HT1080 (cell line): ENCODE data around the gene ANKHD1. TPM values are rescaled to one million over a fixed set of nuclear protein-coding genes. Genes with fewer than 3 reads are reported as not detected.

Experiments
- DNase-seq: peaks from one replicate; pipeline ENCODE4 v3.0.0-alpha.2; 2015; ENCODE audit warnings: low read depth
- small RNA-seq: library from RNA; depleted of rRNA; stranded (forward); fragments of <200 nt; gene quantifications from one replicate; pipeline ENCODE3, GENCODE V24; 2014
- total RNA-seq: library from RNA; depleted of rRNA; stranded (reverse); fragments of >200 nt; shearing (Covaris generic); gene quantifications from 2 replicates; pipeline ENCODE4 v1.2.3, GENCODE V29; 2014; rRNA removed

The ANKHD1 gene
- total RNA-seq, 1 experiment from 2014 or later, result 25.2 TPM

- no peak for DNase-seq
Measured at GRCh38 chr5:140588311-140589070, 186.9 kb downstream of the ANKHD1 start.

Small RNA genes within 50 kb of the gene (small RNA-seq; reads per million reads assigned to genes)
- gene RF00279, result 0.64 reads per million, percentile 62 among the genes with 10 or more reads in this experiment
- gene RF00443, result not detected
- not detected for gene RNU4-14P

Other genes with a start within 250 kb of the ANKHD1 start
- 34.9 and 40.3 TPM in 2 replicates for gene CYSTM1, start 226.6 kb upstream of the ANKHD1 start, total RNA-seq
- gene PFDN1, start 98.7 kb upstream of the ANKHD1 start, total RNA-seq, result 114 and 149 TPM in 2 replicates
- 55.7 and 61.2 TPM in 2 replicates for gene HBEGF, start 55.2 kb upstream of the ANKHD1 start, total RNA-seq
- gene SLC4A9, start 41.6 kb upstream of the ANKHD1 start, total RNA-seq, result not detected in 2 replicates
- 0.80 TPM in 1 of 2 replicates, not detected in the other for gene EIF4EBP3, start 145.8 kb downstream of the ANKHD1 start, total RNA-seq
- 54.4 and 56.8 TPM in 2 replicates for gene SRA1, start 155.6 kb downstream of the ANKHD1 start, total RNA-seq
- 5.0 and 5.3 TPM in 2 replicates for gene APBB3, start 162.8 kb downstream of the ANKHD1 start, total RNA-seq
- 24.9 and 36.9 TPM in 2 replicates for gene SLC35A4, start 163.0 kb downstream of the ANKHD1 start, total RNA-seq
- gene CD14, start 231.3 kb downstream of the ANKHD1 start, total RNA-seq, result not detected in 2 replicates
- gene TMCO6, start 237.6 kb downstream of the ANKHD1 start, total RNA-seq, result 7.6 and 9.8 TPM in 2 replicates
- gene NDUFA2, start 245.8 kb downstream of the ANKHD1 start, total RNA-seq, result 167 and 190 TPM in 2 replicates
- 118 and 141 TPM in 2 replicates for gene IK, start 246.0 kb downstream of the ANKHD1 start, total RNA-seq